Fibroblast of lung (primary cell): ENCODE measurements around the gene MRTO4. TPM values are rescaled to one million over a fixed set of nuclear protein-coding genes. Genes with fewer than 3 reads are reported as not detected.

Experiments used
- DNase-seq, 2 donors: peaks; one replicate each; pipeline versions ENCODE4 v3.0.0 to v3.0.0-alpha.2; 2010; ENCODE audit warnings: low read depth in 2 of 2
- H2AFZ ChIP-seq: 2 replicates; pipeline ENCODE4 v1.5.1; 2012; ENCODE audit warnings: low read length, control low read depth, inconsistent platforms
- H3K27ac ChIP-seq: 2 replicates; pipeline ENCODE4 v1.5.1; 2011; ENCODE audit warnings: low read length, control low read depth; ENCODE audit not compliant: insufficient read depth
- H3K27me3 ChIP-seq: 2 replicates; pipeline ENCODE4 v1.5.1; 2011; ENCODE audit warnings: mild to moderate bottlenecking, low read length; ENCODE audit not compliant: control insufficient read depth, insufficient read depth
- H3K36me3 ChIP-seq: 2 replicates; pipeline ENCODE4 v1.5.1; 2011; ENCODE audit warnings: low read length; ENCODE audit not compliant: control insufficient read depth, insufficient read depth
- H3K4me1 ChIP-seq: 2 replicates; pipeline ENCODE4 v1.5.1; 2011; ENCODE audit warnings: low read length; ENCODE audit not compliant: control insufficient read depth, insufficient read depth; ENCODE audit errors: extremely low read depth
- H3K4me2 ChIP-seq: 2 replicates; pipeline ENCODE4 v1.5.1; 2011; ENCODE audit warnings: low read length, control low read depth; ENCODE audit not compliant: insufficient read depth; ENCODE audit errors: extremely low read depth
- H3K4me3 ChIP-seq, 4 experiments: fragments of 200-600 bp in 1 of 4; sonication (generic) in 1 of 4; replicated peaks in 1 of 4; 2 replicates each; pipeline ENCODE4 v1.5.1; 2011 to 2016; ENCODE audit warnings: low read length in 4 of 4, low read depth in 3 of 4, mild to moderate bottlenecking in 3 of 4, control low read depth in 2 of 4, inconsistent platforms in 1 of 4, mixed read lengths in 1 of 4; ENCODE audit not compliant: insufficient read depth in 1 of 4; ENCODE audit errors: control extremely low read depth in 1 of 4
- H3K79me2 ChIP-seq: 2 replicates; pipeline ENCODE4 v1.5.1; 2012; ENCODE audit warnings: mild to moderate bottlenecking, low read length, inconsistent platforms; ENCODE audit not compliant: control insufficient read depth, insufficient read depth
- H3K9ac ChIP-seq: 2 replicates; pipeline ENCODE4 v1.5.1; 2011; ENCODE audit warnings: mild to moderate bottlenecking, low read length, control low read depth; ENCODE audit not compliant: insufficient read depth
- H3K9me3 ChIP-seq: 2 replicates; pipeline ENCODE4 v1.5.1; 2012; ENCODE audit warnings: low read depth, low read length; ENCODE audit not compliant: control insufficient read depth, insufficient read depth
- H4K20me1 ChIP-seq: 2 replicates; pipeline ENCODE4 v1.5.1; 2011; ENCODE audit warnings: low read length; ENCODE audit not compliant: control insufficient read depth, insufficient read depth; ENCODE audit errors: extremely low read depth
- CTCF ChIP-seq, 2 donors: IDR thresholded peaks in 1 of 2; conservative IDR thresholded peaks in 1 of 2; 1 replicate in 1 of 2; 2 replicates in 1 of 2; pipeline ENCODE4 v1.5.1; 2011 to 2012; ENCODE audit warnings: low read length in 2 of 2, control low read depth in 1 of 2, inconsistent platforms in 1 of 2, low read depth in 1 of 2, mild to moderate bottlenecking in 1 of 2
- EZH2 ChIP-seq: IDR thresholded peaks from 2 replicates; pipeline ENCODE4 v1.5.1; 2012; ENCODE audit warnings: low read length, control low read depth, mild to moderate bottlenecking; ENCODE audit errors: missing control alignments
- polyA plus RNA-seq, 2 donors: library from polyadenylated mRNA; depleted of rRNA in 1 of 2; stranded (reverse) in 1 of 2; unstranded in 1 of 2; fragments of >200 nt; gene quantifications; 2 replicates each; pipeline ENCODE4 v1.2.1, GENCODE V29; 2011 to 2012; ENCODE audit warnings: missing spikeins in 1 of 2
- total RNA-seq: library from RNA; depleted of rRNA; stranded (reverse); fragments of >200 nt; gene quantifications from 2 replicates; pipeline ENCODE4 v1.2.1, GENCODE V29; 2014

MRTO4 gene
- total and polyA plus RNA-seq, 2 donors (not counting 1 experiment from before 2014, with no cell fraction given), result 12.6 to 28.6 TPM

- no peaks in the 10 kb centered on the region for H3K9me3 ChIP-seq
- peak overlapping the region; percentile 6 for H3K27ac ChIP-seq
- TF ChIP-seq CTCF (conservative IDR thresholded peaks at IDR 0.05 in 1 of 2, IDR thresholded peaks at IDR 0.05 in 1 of 2; ENCODE audit: low read depth in 1 of 2, low read length in 2 of 2) (peak; percentile 21 to 36), EZH2 (no peak)
- H4K20me1 ChIP-seq, result no peaks in the 10 kb centered on the region
- peak overlapping the region; percentile 48 for H3K4me2 ChIP-seq
- no peak overlapping the region for H3K9ac ChIP-seq
- H2AFZ ChIP-seq, result no peak overlapping the region
- H3K36me3 ChIP-seq, result peaks cover 14% of the 10 kb centered on the region
- H3K79me2 ChIP-seq, result no peaks in the 10 kb centered on the region
- no peaks in the 10 kb centered on the region for H3K27me3 ChIP-seq
- no peak overlapping the region for H3K4me3 ChIP-seq
- H3K4me1 ChIP-seq, result peaks cover 3% of the 10 kb centered on the region
- DNase-seq, result peak; percentile 37 to 76
Observed at GRCh38 chr1:19232524-19232846, 19.1 kb upstream of the MRTO4 start.

- Histone ChIP-seq H3K36me3 (peaks cover 17% of the 10 kb centered on the region), H3K9me3 (no peaks in the 10 kb centered on the region), H4K20me1 (no peaks in the 10 kb centered on the region), H3K4me2 (no peak overlapping the region), H3K27ac (no peak overlapping the region), H3K9ac (no peak overlapping the region), H3K4me3 (no peak overlapping the region), H3K4me1 (peaks cover 3% of the 10 kb centered on the region), H3K79me2 (no peaks in the 10 kb centered on the region), H2AFZ (no peak overlapping the region), H3K27me3 (no peaks in the 10 kb centered on the region)
- no peak for DNase-seq
- TF ChIP-seq EZH2 (no peak), CTCF (conservative IDR thresholded peaks at IDR 0.05 in 1 of 2, IDR thresholded peaks at IDR 0.05 in 1 of 2; ENCODE audit: low read depth in 1 of 2, low read length in 2 of 2) (no peak)
Observed at GRCh38 chr1:19234224-19234623, 17.4 kb upstream of the MRTO4 start.

- no peak overlapping the region for H3K9ac ChIP-seq
- no peaks in the 10 kb centered on the region for H3K79me2 ChIP-seq
- no peak overlapping the region for H3K4me3 ChIP-seq
- H3K4me2 ChIP-seq, result no peak overlapping the region
- H3K27me3 ChIP-seq, result no peaks in the 10 kb centered on the region
- TF ChIP-seq CTCF (conservative IDR thresholded peaks at IDR 0.05 in 1 of 2, IDR thresholded peaks at IDR 0.05 in 1 of 2; ENCODE audit: low read depth in 1 of 2, low read length in 2 of 2) (no peak), EZH2 (no peak)
- no peak overlapping the region for H3K27ac ChIP-seq
- H3K36me3 ChIP-seq, result peaks cover 24% of the 10 kb centered on the region
- no peak overlapping the region for H2AFZ ChIP-seq
- no peaks in the 10 kb centered on the region for H3K4me1 ChIP-seq
- no peaks in the 10 kb centered on the region for H3K9me3 ChIP-seq
- H4K20me1 ChIP-seq, result no peaks in the 10 kb centered on the region
- no peak for DNase-seq
Observed at GRCh38 chr1:19239876-19240275, 11.7 kb upstream of the MRTO4 start.
